Ovary (tissue), 9 donors: ENCODE measurements around the gene FANCG. TPM values are rescaled to one million over a fixed set of nuclear protein-coding genes. Genes with fewer than 3 reads are reported as not detected.
A peak's percentile ranks its signal among the peaks of the same experiment; 100 is the strongest.

Experiments
- DNase-seq, 5 donors: peaks; one replicate each; pipeline ENCODE4 v3.0.0-alpha.2; 2019 to 2020
- H3K27ac ChIP-seq, 2 donors: fragments of 200-600 bp; one replicate each; pipeline versions ENCODE4 v1.5.1 to v1.8.0; 2019 to 2022
- H3K27me3 ChIP-seq: fragments of 200-600 bp; one replicate; pipeline ENCODE4 v1.8.0; 2022
- H3K36me3 ChIP-seq: fragments of 200-600 bp; sonication (generic); one replicate; pipeline ENCODE4 v1.5.1; 2019
- H3K4me1 ChIP-seq: one replicate; pipeline ENCODE4 v1.8.1; 2013; ENCODE audit warnings: mild to moderate bottlenecking, moderate library complexity; ENCODE audit not compliant: insufficient read depth
- H3K4me3 ChIP-seq: fragments of 200-600 bp; sonication (generic); one replicate; pipeline ENCODE4 v1.5.1; 2017
- H3K9me3 ChIP-seq, 2 donors: fragments of 200-600 bp in 1 of 2; sonication (generic) in 1 of 2; one replicate each; pipeline versions ENCODE4 v1.5.1 to v1.8.1; 2013 to 2019; ENCODE audit warnings: mild to moderate bottlenecking in 1 of 2, moderate library complexity in 1 of 2
- CTCF ChIP-seq, 3 donors: fragments of 450-650 bp in 2 of 3; fragments of 200-600 bp in 1 of 3; IDR thresholded peaks; one replicate each; pipeline versions ENCODE4 v1.5.1 to v1.8.0; 2016 to 2022; ENCODE audit warnings: antibody characterized with exemption in 3 of 3, mild to moderate bottlenecking in 1 of 3
- EP300 ChIP-seq: sonication (generic); formaldehyde crosslinking; IDR thresholded peaks from one replicate; pipeline ENCODE4 v1.6.1; 2017; ENCODE audit warnings: antibody characterized with exemption
- POLR2A ChIP-seq: fragments of 450-650 bp; IDR thresholded peaks from one replicate; pipeline ENCODE4 v1.6.1; 2017; ENCODE audit warnings: antibody characterized with exemption, mild to moderate bottlenecking, moderate library complexity
- WGBS, 3 donors: extraction: QIAGEN DNeasy Blood & Tissue Kit in 1 of 3; methylation state at CpG; one replicate each; pipeline versions ENCODE4 v1.1.5 to v1.1.7; 2013 to 2017; 5-methylcytosine and 5-hydroxymethylcytosine counted together
- intact Hi-C, 4 donors: fragments of 100-400 bp; cut with DNase I; formaldehyde crosslinking; loops; one replicate each; pipeline versions ENCODE4 v1.11.0 to v1.15.1; 2022 to 2023
- polyA plus RNA-seq, 2 donors: library from polyadenylated mRNA; stranded (reverse); fragments of 200-250 nt in 1 of 2; fragments of 350-450 nt in 1 of 2; fragmentation: Illumina TruSeq in 1 of 2; extraction: RNeasy Lipid Tissue Mini Kit (QIAGEN cat#74804) in 1 of 2; gene quantifications; one replicate each; pipeline ENCODE4 v1.2.3, GENCODE V29; 2013 to 2014
- small RNA-seq: library from RNA; depleted of rRNA; stranded (forward); fragments of <200 nt; gene quantifications from one replicate; pipeline ENCODE3, GENCODE V24; 2016
- total RNA-seq, 7 donors: library from RNA; depleted of rRNA in 2 of 7; stranded (reverse); fragments of >200 nt in 2 of 7; fragmentation: NEBNext Ultra II Directional in 3 of 7; extraction: Animal tissue kit (Norgen Biotek cat#: 25700) in 3 of 7; gene quantifications; one replicate each; pipeline versions ENCODE4 v1.1.0 to v1.2.4, GENCODE V29; 2016 to 2023
- donor health status: DM: no; HTN: no; CAD: no; lungs with moderate emphysema.
- donor health status: DM: no; HTN: no; CAD: no.
- donor health status: Bipolar disorder and iron deficiency.
- donor health status: DM: yes; HTN: yes; CAD: no.
- donor health status: DM: no; HTN: no; CAD: no.
- donor health status: DM: yes; HTN: yes; CAD: no.

The FANCG gene
- total and polyA plus RNA-seq, 9 donors, result 6.7 to 26.1 (median 12.4) TPM

- intact Hi-C loops, result no loop called here
- H3K4me1 ChIP-seq, result peaks cover 8% of the 10 kb centered on the region
- DNase-seq, result no peak
- H3K36me3 ChIP-seq, result no peaks in the 10 kb centered on the region
- no peaks in the 10 kb centered on the region for H3K9me3 ChIP-seq
- H3K27ac ChIP-seq, result no peak overlapping the region
- TF ChIP-seq EP300 (no peak), POLR2A (no peak), CTCF (IDR thresholded peaks at IDR 0.05) (no peak)
- H3K27me3 ChIP-seq, result no peaks in the 10 kb centered on the region
- H3K4me3 ChIP-seq, result no peak overlapping the region
Observed at GRCh38 chr9:35028341-35028740, 51.4 kb downstream of the FANCG start.

- TF ChIP-seq POLR2A (no peak), EP300 (no peak)
- DNase-seq, result no peak
- WGBS, 3 donors, result 65 to 81% (median 66%) methylated on average over 1 of the region's 1 CpG
- H3K4me1 ChIP-seq, result peaks cover 8% of the 10 kb centered on the region
- no peaks in the 10 kb centered on the region for H3K27me3 ChIP-seq
- no peaks in the 10 kb centered on the region for H3K9me3 ChIP-seq
- intact Hi-C loops, result no loop called here
- no peak overlapping the region for H3K27ac ChIP-seq
- no peak overlapping the region for H3K4me3 ChIP-seq
- no peaks in the 10 kb centered on the region for H3K36me3 ChIP-seq
Observed at GRCh38 chr9:35027860-35028259, 51.9 kb downstream of the FANCG start.

GRCh38 chr9:35027374-35027773 lies 52.4 kb downstream of the FANCG start:
- WGBS, 3 donors, result 65 to 78% (median 68%) methylated on average over 1 of the region's 1 CpG
- Histone ChIP-seq H3K36me3 (no peaks in the 10 kb centered on the region), H3K4me3 (no peak overlapping the region), H3K27me3 (no peaks in the 10 kb centered on the region), H3K4me1 (peaks cover 8% of the 10 kb centered on the region), H3K27ac (peak overlapping the region in 1 of 2 donors; percentile 35), H3K9me3 (no peaks in the 10 kb centered on the region)
- intact Hi-C loops, result no loop called here
- DNase-seq, result no peak
- TF ChIP-seq CTCF (IDR thresholded peaks at IDR 0.05) (no peak), EP300 (no peak), POLR2A (no peak)

- no peaks in the 10 kb centered on the region for H3K27me3 ChIP-seq
- TF ChIP-seq EP300, result no peak
- TF ChIP-seq POLR2A, result no peak
- TF ChIP-seq CTCF (IDR thresholded peaks at IDR 0.05), result no peak
- H3K27ac ChIP-seq, result peak overlapping the region in 1 of 2 donors; percentile 35
- no peaks in the 10 kb centered on the region for H3K9me3 ChIP-seq
- 38 to 45% (median 43%) methylated on average over 3 of the region's 3 CpGs for WGBS, 3 donors
- peaks cover 8% of the 10 kb centered on the region for H3K4me1 ChIP-seq
- no peaks in the 10 kb centered on the region for H3K36me3 ChIP-seq
- H3K4me3 ChIP-seq, result no peak overlapping the region
- no peak for DNase-seq
- intact Hi-C loops, result no loop called here
Observed at GRCh38 chr9:35026671-35027070, 53.1 kb downstream of the FANCG start.

Small RNAs within 50 kb of the gene (small RNA-seq; reads per million reads assigned to genes)
- gene RN7SL338P, result not detected

Other genes with a start within 250 kb of the FANCG start
- 1 to 10 TPM in 1 of 7 donors, under 1 TPM in 5, not detected in 1; 0.20 to 1.0 (median 0.45) TPM for gene PHF24, start 121.7 kb downstream of the FANCG start, total RNA-seq
- gene PHF24, start 121.7 kb downstream of the FANCG start, polyA plus RNA-seq, result under 1 TPM; 0.10 to 0.42 TPM
- 10 to 100 TPM in 4 of 7 donors, 1 to 10 TPM in 3; 6.4 to 21.0 (median 11.8) TPM for gene DNAJB5, start 90.2 kb downstream of the FANCG start, total RNA-seq
- gene DNAJB5, start 90.2 kb downstream of the FANCG start, polyA plus RNA-seq, result 10 to 100 TPM in 1 of 2 donors, 1 to 10 TPM in 1; 5.7 to 23.0 TPM
- gene VCP, start 7.3 kb downstream of the FANCG start, total RNA-seq, result 100 to 1,000 TPM in 6 of 7 donors, 10 to 100 TPM in 1; 78.0 to 178 (median 149) TPM
- 100 to 1,000 TPM in 1 of 2 donors, 10 to 100 TPM in 1; 91.6 to 276 TPM for gene VCP, start 7.3 kb downstream of the FANCG start, polyA plus RNA-seq
- 10 to 100 TPM; 12.9 to 22.8 (median 19.6) TPM for gene PIGO, start 16.6 kb upstream of the FANCG start, total RNA-seq
- 10 to 100 TPM; 13.1 to 20.4 TPM for gene PIGO, start 16.6 kb upstream of the FANCG start, polyA plus RNA-seq
- gene STOML2, start 23.2 kb upstream of the FANCG start, total RNA-seq, result 10 to 100 TPM; 70.8 to 97.7 (median 84.1) TPM
- gene STOML2, start 23.2 kb upstream of the FANCG start, polyA plus RNA-seq, result 10 to 100 TPM; 70.1 to 81.5 TPM
- gene ATOSB, start 35.9 kb upstream of the FANCG start, total RNA-seq, result 1 to 10 TPM; 2.5 to 9.5 (median 6.9) TPM
- gene ATOSB, start 35.9 kb upstream of the FANCG start, polyA plus RNA-seq, result 10 to 100 TPM in 1 of 2 donors, 1 to 10 TPM in 1; 7.1 to 12.2 TPM
- 10 to 100 TPM in 6 of 7 donors, 1 to 10 TPM in 1; 8.0 to 22.2 (median 16.6) TPM for gene UNC13B, start 82.1 kb upstream of the FANCG start, total RNA-seq
- gene UNC13B, start 82.1 kb upstream of the FANCG start, polyA plus RNA-seq, result 10 to 100 TPM in 1 of 2 donors, 1 to 10 TPM in 1; 5.7 to 30.2 TPM